Nephron progenitor cell (in vitro differentiated cells): ENCODE measurements around the gene KLF7.

ENCODE experiments used
- DNase-seq: peaks from one replicate; pipeline ENCODE4 v3.0.0; 2021
- H3K27ac Mint-ChIP-seq: 2 replicates; pipeline ENCODE4 v1.8.0; 2021; ENCODE audit warnings: mild to moderate bottlenecking, moderate library complexity, mixed read lengths
- H3K27me3 Mint-ChIP-seq: 2 replicates; pipeline ENCODE4 v1.8.0; 2021; ENCODE audit warnings: mild to moderate bottlenecking, low read depth, mixed read lengths; ENCODE audit not compliant: poor library complexity
- H3K36me3 Mint-ChIP-seq: 2 replicates; pipeline ENCODE4 v1.8.0; 2021; ENCODE audit warnings: low read depth, mixed read lengths
- H3K4me1 Mint-ChIP-seq: 2 replicates; pipeline ENCODE4 v1.8.0; 2021; ENCODE audit warnings: mixed read lengths
- H3K4me3 Mint-ChIP-seq: 2 replicates; pipeline ENCODE4 v1.8.0; 2021; ENCODE audit warnings: mild to moderate bottlenecking, moderate library complexity, mixed read lengths
- H3K9me3 Mint-ChIP-seq: 2 replicates; pipeline ENCODE4 v1.8.0; 2021; ENCODE audit warnings: mild to moderate bottlenecking, moderate library complexity, mixed read lengths
- CTCF ChIP-seq: fragments of 200-600 bp; sonication (generic); IDR thresholded peaks from 2 replicates; pipeline ENCODE4 v1.5.0; 2021; ENCODE audit warnings: antibody characterized with exemption

Gene KLF7

GRCh38 chr2:207166039-207166348 lies 246 bp upstream of the KLF7 start:
- H3K27me3 Mint-ChIP-seq, result no peaks in the 10 kb centered on the region
- H3K27ac Mint-ChIP-seq, result peak overlapping the region; percentile 100
- peaks cover 12% of the 10 kb centered on the region for H3K9me3 Mint-ChIP-seq
- no peak for TF ChIP-seq CTCF
- peak overlapping the region; percentile 97 for H3K4me3 Mint-ChIP-seq
- peaks cover 59% of the 10 kb centered on the region for H3K4me1 Mint-ChIP-seq
- DNase-seq, result peak; percentile 98
- peaks cover 11% of the 10 kb centered on the region for H3K36me3 Mint-ChIP-seq

GRCh38 chr2:207164006-207164831 lies 1.5 kb downstream of the KLF7 start:
- TF ChIP-seq CTCF, result no peak
- peak; percentile 30 for DNase-seq
- Mint-ChIP-seq H3K4me3 (peak overlapping the region; percentile 97), H3K27me3 (no peaks in the 10 kb centered on the region), H3K36me3 (no peaks in the 10 kb centered on the region), H3K27ac (peak overlapping the region; percentile 84), H3K4me1 (peaks cover 76% of the 10 kb centered on the region), H3K9me3 (no peaks in the 10 kb centered on the region)

GRCh38 chr2:207163756-207164005 lies 2.1 kb downstream of the KLF7 start:
- Mint-ChIP-seq H3K4me1 (peaks cover 73% of the 10 kb centered on the region), H3K36me3 (no peaks in the 10 kb centered on the region), H3K27ac (peak overlapping the region; percentile 84), H3K27me3 (no peaks in the 10 kb centered on the region), H3K4me3 (peak overlapping the region; percentile 97), H3K9me3 (no peaks in the 10 kb centered on the region)
- no peak for DNase-seq
- no peak for TF ChIP-seq CTCF

- H3K9me3 Mint-ChIP-seq, result no peaks in the 10 kb centered on the region
- DNase-seq, result no peak
- TF ChIP-seq CTCF, result no peak
- no peaks in the 10 kb centered on the region for H3K27me3 Mint-ChIP-seq
- peak overlapping the region; percentile 97 for H3K4me3 Mint-ChIP-seq
- no peaks in the 10 kb centered on the region for H3K36me3 Mint-ChIP-seq
- H3K4me1 Mint-ChIP-seq, result peaks cover 68% of the 10 kb centered on the region
- H3K27ac Mint-ChIP-seq, result peak overlapping the region; percentile 84
These were observed 2.5 kb downstream of the KLF7 start for GRCh38 chr2:207163053-207163755.

GRCh38 chr2:207162316-207162715 lies 3.4 kb downstream of the KLF7 start:
- H3K27me3 Mint-ChIP-seq, result no peaks in the 10 kb centered on the region
- peak overlapping the region; percentile 97 for H3K4me3 Mint-ChIP-seq
- H3K4me1 Mint-ChIP-seq, result peaks cover 61% of the 10 kb centered on the region
- DNase-seq, result no peak
- TF ChIP-seq CTCF, result no peak
- H3K27ac Mint-ChIP-seq, result no peak overlapping the region
- H3K36me3 Mint-ChIP-seq, result no peaks in the 10 kb centered on the region
- no peaks in the 10 kb centered on the region for H3K9me3 Mint-ChIP-seq
